Measurements from ENCODE around the gene CLIC5.

The CLIC5 gene

GRCh38 chr6:45922728-45923351 lies 92.8 kb downstream of the CLIC5 start:
- peak; percentile 53 for DNase-seq

DNA sequence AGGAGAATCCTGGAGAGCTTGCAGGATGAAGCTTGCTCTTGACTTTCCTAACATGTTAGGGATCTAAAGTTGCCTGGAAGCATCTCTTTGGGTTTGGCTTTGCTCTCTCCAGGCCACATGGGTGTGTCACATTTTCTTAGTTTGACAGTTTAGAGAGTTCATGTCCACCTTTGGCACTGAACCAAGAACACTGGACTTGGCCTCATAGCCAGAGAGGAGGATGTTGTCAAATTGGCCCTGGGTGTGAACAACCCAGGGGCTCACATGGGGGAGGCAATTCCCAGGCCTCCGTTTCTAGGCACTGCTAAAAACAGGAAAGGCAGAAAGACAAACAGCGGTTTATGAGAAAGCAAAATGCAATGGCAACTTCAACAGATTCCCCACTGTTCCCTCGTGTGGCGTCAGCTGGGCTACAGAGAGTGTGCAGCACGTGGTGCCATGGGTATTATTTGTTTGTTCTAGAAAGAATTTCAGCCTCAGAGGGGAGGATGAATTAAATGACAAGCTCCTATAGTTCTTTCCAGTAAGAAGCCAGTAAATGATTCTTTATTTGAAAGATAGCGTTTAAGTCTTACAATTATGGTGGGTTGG lies 93.9 kb downstream of the CLIC5 start:
- no peak for DNase-seq

DNA sequence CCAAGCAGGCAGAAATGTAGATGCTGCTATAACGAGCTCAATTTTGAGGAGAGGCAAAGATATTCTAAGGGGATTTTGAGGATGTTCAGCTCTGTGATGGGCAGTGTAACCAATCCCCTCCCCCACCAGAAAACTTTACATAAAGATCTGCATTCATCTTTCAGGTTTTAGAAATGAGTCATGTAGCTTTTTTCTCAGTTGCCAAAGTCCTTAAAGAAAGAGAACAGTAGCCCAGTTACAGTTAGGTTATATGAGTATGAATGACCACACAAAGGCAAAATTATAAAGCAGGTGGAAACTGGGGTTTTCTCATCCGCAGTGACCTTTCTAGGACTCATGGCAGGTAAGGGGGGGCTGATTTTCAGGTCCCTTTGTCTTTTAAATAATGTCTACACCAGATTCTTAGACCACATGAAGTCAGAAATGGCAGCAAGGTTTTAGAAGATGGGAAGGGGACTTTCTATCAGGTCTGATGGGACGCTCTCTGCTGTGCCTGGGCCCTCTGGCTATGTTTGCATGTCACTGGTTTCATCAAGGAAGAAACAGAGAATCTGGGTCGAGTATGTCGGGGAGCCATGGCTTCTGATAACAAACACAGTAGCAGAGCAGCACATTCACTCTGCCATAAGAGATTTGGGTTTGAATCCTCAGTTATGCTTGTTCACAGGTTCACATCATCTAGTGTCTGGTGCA lies 94.7 kb downstream of the CLIC5 start:
- DNase-seq, result no peak

GRCh38 chr6:45917439-45917838 lies 98.2 kb downstream of the CLIC5 start:
- no peak for DNase-seq

GRCh38 chr6:45916692-45917091 lies 99.0 kb downstream of the CLIC5 start:
- DNase-seq, result no peak

DNA sequence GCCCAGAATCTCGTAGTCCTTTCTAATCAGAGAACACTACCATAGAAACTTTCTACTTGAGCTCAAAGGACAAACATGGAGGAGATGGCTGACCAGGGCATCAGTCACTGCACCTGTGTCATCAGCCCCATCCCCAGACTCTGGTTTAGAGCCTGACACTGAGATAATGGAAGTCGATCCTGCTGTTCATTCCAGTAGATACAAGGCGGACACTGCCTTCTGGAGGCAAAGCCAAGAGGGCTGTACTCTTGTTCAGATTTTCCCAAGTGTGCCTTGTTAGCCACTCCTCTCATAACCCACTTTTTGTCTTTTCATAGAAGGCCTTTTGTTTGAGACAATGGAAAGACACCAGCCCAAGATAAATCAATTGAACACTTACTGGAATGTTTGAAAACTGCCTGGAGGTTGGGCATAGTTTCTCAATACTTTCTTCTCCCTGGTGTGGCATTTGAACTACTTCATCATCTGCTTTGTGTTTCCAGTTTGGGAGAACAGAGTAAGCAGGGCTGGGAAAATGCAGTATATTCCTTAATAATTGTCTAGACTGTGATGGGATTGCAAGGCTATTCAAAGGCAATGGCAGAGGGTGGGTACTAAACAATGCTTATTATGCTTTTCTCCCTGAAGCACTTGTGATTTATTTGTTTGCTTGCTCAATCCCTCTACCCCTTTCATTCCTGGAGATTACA lies 99.7 kb downstream of the CLIC5 start:
- DNase-seq, result no peak

DNA sequence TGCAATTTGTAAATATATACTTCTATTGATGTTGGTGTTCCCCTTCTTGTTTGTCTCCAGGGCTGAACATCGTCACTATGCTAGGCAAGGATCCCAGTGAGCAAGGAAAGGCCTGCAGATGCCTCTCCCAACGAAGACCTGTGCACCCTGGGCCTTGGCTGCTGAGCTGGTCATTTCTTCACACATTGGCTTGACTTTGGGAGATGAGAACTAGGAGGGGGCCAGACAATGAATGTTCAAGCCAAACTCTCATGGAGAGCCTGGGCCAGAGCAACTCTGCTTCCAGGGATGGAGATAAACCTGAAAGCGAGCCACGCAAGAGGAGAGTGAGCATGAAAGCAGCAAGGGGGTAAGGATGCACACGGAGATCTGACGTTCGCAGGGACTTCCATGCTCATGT lies 104.0 kb downstream of the CLIC5 start:
- DNase-seq, result no peak

GRCh38 chr6:45903959-45904358 lies 111.7 kb downstream of the CLIC5 start:
- DNase-seq, result no peak

DNA sequence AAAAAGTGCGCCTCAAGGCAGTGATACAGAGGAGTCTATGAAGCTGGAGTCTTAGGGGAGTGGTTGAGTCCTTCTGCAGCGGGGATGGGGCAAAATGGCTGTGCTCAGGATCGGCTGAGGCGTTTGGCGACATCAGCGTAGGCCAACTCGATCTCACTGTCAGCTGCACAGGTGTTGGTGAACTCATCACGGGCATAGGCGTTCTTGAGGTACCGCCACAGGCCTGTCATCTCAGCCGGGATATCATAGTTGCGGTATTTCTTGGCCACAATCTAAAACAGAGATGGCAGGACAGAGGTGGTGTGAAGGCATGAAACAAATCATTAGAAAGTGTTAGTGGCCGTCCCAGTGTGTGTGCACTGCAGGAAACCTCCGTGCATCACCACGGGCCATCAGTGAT lies 112.7 kb downstream of the CLIC5 start:
- no peak for DNase-seq

DNA sequence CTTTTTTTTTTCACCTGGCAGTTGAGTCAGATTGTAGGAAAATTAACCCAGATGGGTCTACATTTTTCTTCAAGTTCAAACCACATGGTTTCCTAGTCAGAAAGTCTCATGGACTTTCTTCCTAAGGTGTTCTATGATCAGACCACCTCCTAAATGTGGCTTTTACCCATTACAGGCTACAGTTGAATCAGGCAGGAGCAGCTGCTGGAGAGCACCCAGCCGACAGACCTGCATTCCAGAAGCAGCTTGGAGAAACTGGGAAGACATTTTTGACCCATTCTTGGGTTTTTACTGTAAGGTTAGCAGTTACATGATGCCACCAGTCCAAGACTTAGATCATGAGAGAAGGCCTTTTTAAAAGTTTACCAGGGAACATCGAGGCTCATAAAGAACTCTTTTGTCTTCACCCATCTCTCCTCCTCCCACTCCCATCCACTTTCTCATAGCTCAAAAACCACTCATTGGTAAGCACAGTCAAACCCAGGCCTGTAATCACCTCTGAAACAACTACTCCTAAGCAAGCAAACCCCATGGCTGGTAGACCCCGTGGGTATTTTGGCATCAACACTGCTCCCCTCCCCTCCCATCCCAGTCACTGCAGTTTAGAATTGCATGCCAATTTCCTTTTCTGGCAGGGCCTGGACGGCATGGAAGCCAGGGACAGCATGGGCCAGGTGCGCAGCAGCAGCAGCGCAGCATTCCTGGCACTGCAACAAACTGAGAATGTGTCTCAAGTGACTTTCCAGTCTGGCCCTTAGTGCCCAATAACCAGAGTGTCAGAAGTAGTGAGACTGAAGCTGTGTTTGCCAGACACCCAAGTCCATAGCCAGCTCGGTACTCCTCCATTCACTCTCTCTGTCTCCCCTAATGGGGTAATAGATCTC lies 113.7 kb downstream of the CLIC5 start:
- no peak for DNase-seq

DNA sequence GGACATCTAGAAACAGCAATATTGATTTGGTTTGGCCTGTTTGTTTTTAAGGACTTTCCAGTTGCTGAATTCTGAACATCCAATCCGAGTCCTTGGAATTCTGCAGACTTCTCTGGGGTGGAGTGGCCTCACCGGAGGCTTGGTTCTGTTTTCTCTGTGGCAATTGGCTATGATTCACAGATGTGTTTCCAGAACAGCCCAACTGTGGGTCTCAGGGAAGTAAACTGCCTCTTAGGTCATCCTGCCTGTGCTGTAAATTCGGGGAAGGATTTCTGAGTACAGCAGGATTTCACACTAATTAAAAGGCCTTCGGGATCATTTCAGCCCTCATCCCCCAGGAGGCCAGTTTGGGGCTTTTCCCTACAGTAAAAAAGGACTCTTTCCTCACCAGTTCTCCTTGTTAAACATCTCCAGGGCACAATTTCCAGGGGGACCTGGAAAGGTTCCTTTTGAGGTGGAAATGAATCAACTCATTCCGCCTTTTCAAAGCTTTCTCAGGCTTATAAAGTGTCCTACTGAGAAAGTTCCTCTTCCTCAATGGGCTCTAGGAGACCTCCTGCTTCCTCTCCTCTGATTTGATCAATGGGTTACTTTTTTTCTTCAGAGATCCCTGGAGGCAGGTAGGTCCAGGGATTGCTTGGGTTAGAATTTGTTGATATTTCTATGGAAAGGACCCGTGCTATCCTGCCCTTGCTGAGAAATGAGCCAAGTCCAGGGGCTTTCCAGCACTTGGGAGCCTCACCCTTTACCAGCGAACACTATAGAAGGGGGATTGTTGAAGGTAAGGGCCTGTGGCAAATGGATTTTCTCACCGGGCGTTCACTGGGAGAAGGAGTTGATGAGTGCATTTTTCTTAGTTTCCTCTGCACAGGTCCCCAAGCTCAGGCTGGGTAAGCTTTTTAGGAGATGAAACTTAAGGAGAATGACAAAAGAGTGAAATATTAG lies 114.6 kb downstream of the CLIC5 start:
- no peak for DNase-seq

- no peak for DNase-seq
Observed at GRCh38 chr6:45899683-45899946, 116.0 kb downstream of the CLIC5 start.

GRCh38 chr6:45898941-45899682 lies 116.5 kb downstream of the CLIC5 start:
- DNase-seq, result no peak

- DNase-seq, result no peak
Observed at GRCh38 chr6:45896783-45897441, 118.7 kb downstream of the CLIC5 start.

DNA sequence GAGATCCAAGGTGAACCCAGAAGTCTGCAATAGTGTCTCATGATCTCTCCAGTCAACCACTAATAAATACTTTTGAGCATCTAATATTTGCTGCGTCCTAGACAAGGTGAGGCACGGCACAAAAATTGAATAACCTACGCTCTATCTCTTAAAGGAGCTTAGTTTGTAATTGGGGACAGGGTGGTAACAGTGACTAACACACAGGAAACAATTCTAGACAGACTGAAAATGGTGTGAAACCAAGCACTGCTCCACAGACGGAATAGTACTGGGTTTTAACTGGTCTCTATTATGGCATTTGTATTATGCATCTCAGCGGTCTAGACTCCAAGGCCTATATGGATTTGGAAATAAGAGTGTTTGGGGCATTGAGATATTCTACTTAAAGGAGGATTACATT lies 120.1 kb downstream of the CLIC5 start:
- no peak for DNase-seq

DNA sequence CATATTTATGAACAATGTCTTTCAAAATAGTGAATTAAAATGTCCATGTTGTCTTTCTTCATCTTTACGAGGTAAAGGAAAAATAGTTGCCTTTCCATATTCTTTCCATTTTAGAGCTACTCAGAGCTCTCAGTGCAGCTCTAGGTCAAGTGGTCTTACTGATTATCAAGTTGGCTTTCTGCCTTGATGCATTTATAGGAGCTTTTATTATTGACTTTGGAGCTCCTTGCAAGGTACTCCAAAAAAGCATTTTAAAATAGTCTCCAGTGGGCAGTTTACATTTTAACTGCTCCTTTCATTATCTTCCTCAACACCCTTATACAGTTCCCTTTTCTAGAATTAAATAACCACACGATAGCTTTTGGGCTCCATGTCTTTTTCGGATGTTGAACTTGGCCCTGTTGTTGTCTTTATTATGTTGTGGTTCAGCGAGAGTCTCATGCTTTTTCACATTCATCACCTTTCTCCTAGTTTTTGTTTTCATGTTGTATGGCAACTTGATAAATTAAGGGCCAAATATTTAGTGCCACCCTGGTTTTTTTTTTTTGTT lies 122.9 kb downstream of the CLIC5 start:
- DNase-seq, result no peak

GRCh38 chr6:45892196-45892595 lies 123.5 kb downstream of the CLIC5 start:
- no peak for DNase-seq

- DNase-seq, result no peak
Observed at GRCh38 chr6:45886776-45887175, 128.9 kb downstream of the CLIC5 start.

DNA sequence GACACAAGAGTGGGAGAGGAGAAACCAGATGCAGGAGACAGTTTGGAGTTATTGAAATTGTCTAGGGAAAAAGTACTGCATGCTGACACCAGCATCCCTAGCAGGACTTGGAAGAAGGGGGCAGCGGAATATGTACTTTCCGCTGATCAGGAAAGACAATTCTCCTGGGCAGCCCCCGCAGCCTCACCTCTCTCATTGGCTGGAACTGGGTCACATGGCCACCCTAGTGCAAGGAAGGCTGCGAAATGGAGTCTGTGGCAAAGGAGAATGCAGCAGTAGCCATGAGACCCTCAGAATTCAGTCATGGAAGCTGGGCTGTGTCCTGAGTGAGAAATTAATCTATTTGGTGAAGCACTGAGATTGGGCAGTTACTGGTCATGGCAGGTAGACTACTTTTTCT lies 131.3 kb downstream of the CLIC5 start:
- DNase-seq, result no peak

DNA sequence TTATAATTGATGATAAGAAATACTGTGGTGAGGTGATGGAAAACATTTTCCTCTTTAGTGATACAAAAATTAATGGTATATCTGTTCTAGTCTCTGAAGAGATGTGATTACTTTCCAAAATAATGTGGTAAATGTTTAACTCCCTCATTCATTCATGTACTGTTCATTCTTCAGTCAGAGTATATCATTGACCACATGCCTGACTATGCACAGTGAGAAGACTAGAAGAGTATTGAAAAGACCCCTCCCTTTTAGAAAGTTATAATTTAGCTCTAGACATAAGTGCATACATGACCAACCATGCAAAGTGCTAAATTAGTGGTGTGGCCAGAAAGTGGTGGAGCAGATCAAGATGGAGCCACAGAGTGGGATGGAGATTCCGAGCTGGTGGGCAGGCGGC lies 133.0 kb downstream of the CLIC5 start:
- DNase-seq, result no peak

Measured in hematopoietic multipotent progenitor cell treated with erythropoietin and hydrocortisone succinate and interleukin-3 and kit ligand, for 8 days (in vitro differentiated cells).